Upper lobe of left lung (tissue), 6 donors: Measurements from ENCODE around the gene MRPL41. TPM values are rescaled to one million over a fixed set of nuclear protein-coding genes. Genes with fewer than 3 reads are reported as not detected.
A peak's percentile ranks its signal among the peaks of the same experiment; 100 is the strongest.
"Not testable (repeated sequence)": the region's sequence is repeated elsewhere in the genome, so short reads cannot be mapped to it uniquely, and the experiment has no call there.

ENCODE experiments used
- ATAC-seq, 2 donors: fragments of 200-7000 bp; cut with Tn5 transposase; one replicate each; pipeline ENCODE4 v1.9.1; 2022; ENCODE audit warnings: mild to moderate bottlenecking in 2 of 2, moderate library complexity in 2 of 2; ENCODE audit not compliant: low FRiP score in 2 of 2
- DNase-seq, 2 donors: peaks; one replicate each; pipeline ENCODE4 v3.0.0-alpha.2; 2019 to 2020
- H3K27ac ChIP-seq, 4 donors: fragments of 200-600 bp; sonication (generic); one replicate each; pipeline ENCODE4 v1.5.1; 2016 to 2019
- H3K27me3 ChIP-seq, 4 donors: fragments of 200-600 bp; sonication (generic); one replicate each; pipeline ENCODE4 v1.5.1; 2017 to 2019
- H3K36me3 ChIP-seq, 4 donors: fragments of 200-600 bp; sonication (generic); one replicate each; pipeline ENCODE4 v1.5.1; 2016 to 2019
- H3K4me1 ChIP-seq, 4 donors: fragments of 200-600 bp; sonication (generic); one replicate each; pipeline ENCODE4 v1.5.1; 2018 to 2019
- H3K4me3 ChIP-seq, 4 donors: fragments of 200-600 bp; sonication (generic); one replicate each; pipeline ENCODE4 v1.5.1; 2017 to 2019; ENCODE audit warnings: mild to moderate bottlenecking in 2 of 4, moderate library complexity in 1 of 4
- H3K9me3 ChIP-seq, 4 donors: fragments of 200-600 bp; sonication (generic); one replicate each; pipeline ENCODE4 v1.5.1; 2018 to 2019
- EP300 ChIP-seq, 4 donors: sonication (generic); formaldehyde crosslinking; IDR thresholded peaks; one replicate each; pipeline ENCODE4 v1.5.1; 2017; ENCODE audit warnings: antibody characterized with exemption in 4 of 4, control low read depth in 2 of 4
- POLR2A ChIP-seq, 4 donors: fragments of 450-650 bp; IDR thresholded peaks; one replicate each; pipeline ENCODE4 v1.5.1; 2016 to 2017; ENCODE audit warnings: antibody characterized with exemption in 4 of 4, mild to moderate bottlenecking in 2 of 4
- POLR2AphosphoS5 ChIP-seq, 2 donors: sonication (generic); formaldehyde crosslinking; IDR thresholded peaks; one replicate each; pipeline ENCODE4 v1.5.1; 2017; ENCODE audit warnings: antibody characterized with exemption in 2 of 2
- WGBS, 2 donors: methylation state at CpG; one replicate each; pipeline ENCODE4 v1.1.5; 2017 to 2018; 5-methylcytosine and 5-hydroxymethylcytosine counted together
- total RNA-seq, 6 donors: library from RNA; depleted of rRNA in 4 of 6; stranded (reverse); fragments of >200 nt in 4 of 6; gene quantifications; one replicate each; pipeline versions ENCODE4 v1.1.0 to v1.2.1, GENCODE V29; 2016 to 2021
- TF ChIP-seq, protein P1 (sequence below), 6 experiments: fragments of 450-650 bp in 4 of 6; fragments of 200-600 bp in 2 of 6; sonication (generic) in 2 of 6; IDR thresholded peaks; one replicate each; pipeline ENCODE4 v1.5.1; 2016 to 2019; ENCODE audit warnings: antibody characterized with exemption in 6 of 6
- donor health status: DM: no; HTN: no; CAD: no; lungs with moderate emphysema.
- donor health status: DM: no; HTN: yes; CAD: no; lungs with severe emphysema.

MRPL41 gene
- total RNA-seq, 6 donors from 2014 or later, result 36.5 to 172 (median 62.1) TPM

DNA sequence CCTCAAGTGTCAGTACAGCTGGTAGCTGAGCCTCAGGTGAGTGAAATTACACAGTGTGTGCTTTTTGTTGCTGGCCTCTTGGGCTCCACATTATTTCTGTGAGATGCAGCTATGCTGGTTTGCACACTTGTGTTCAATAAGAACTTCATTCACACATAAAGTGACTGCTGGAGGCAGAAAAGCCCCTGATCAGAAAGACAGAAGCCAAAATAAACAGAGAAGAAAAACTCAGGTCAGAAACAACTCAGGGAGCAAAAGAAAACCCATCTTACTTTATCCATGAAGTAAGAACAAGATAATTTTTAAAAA, 16.6 kb upstream of the MRPL41 start:
- DNase-seq (no peak), ATAC-seq (no peak)
- no peaks in the 10 kb centered on the region for H3K9me3 ChIP-seq
- TF ChIP-seq POLR2A (IDR thresholded peaks at IDR 0.05), result no peak
- no peak for TF ChIP-seq POLR2AphosphoS5 (IDR thresholded peaks at IDR 0.05)
- TF ChIP-seq, protein P1, sequence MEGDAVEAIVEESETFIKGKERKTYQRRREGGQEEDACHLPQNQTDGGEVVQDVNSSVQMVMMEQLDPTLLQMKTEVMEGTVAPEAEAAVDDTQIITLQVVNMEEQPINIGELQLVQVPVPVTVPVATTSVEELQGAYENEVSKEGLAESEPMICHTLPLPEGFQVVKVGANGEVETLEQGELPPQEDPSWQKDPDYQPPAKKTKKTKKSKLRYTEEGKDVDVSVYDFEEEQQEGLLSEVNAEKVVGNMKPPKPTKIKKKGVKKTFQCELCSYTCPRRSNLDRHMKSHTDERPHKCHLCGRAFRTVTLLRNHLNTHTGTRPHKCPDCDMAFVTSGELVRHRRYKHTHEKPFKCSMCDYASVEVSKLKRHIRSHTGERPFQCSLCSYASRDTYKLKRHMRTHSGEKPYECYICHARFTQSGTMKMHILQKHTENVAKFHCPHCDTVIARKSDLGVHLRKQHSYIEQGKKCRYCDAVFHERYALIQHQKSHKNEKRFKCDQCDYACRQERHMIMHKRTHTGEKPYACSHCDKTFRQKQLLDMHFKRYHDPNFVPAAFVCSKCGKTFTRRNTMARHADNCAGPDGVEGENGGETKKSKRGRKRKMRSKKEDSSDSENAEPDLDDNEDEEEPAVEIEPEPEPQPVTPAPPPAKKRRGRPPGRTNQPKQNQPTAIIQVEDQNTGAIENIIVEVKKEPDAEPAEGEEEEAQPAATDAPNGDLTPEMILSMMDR (IDR thresholded peaks at IDR 0.05), result no peak
- TF ChIP-seq EP300 (IDR thresholded peaks at IDR 0.05), result no peak
- H3K27me3 ChIP-seq, result no peaks in the 10 kb centered on the region
- no peak overlapping the region for H3K4me3 ChIP-seq
- peak overlapping the region in 1 of 4 donors; percentile 4 for H3K27ac ChIP-seq
- H3K4me1 ChIP-seq, result peaks cover 8 to 13% (median 11%) of the 10 kb centered on the region in 4 donors
- H3K36me3 ChIP-seq, result no peaks in the 10 kb centered on the region

DNA sequence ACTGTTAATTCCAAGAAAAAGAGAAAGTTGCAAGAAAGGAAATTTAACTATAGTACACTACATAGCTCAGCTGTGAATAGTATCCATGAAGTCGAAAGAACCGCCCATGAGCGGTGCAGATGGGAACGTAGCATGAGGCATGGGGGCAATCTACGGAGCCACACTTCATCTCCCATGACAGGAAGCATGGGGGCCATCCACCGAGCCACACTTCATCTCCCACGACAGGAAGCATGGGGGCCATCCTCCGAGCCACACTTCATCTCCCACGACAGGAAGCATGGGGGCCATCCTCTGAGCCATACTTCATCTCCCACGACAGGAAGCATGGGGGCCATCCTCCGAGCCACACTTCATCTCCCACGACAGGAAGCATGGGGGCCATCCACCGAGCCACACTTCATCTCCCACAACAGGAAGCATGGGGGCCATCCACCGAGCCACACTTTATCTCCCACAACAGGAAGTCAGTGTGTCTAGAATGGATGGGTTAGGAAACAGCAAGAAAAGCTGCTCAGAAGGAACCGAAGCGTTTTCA, 15.0 kb upstream of the MRPL41 start:
- not testable (repeated sequence) for DNase-seq, H3K27me3 ChIP-seq, H3K36me3 ChIP-seq, H3K9me3 ChIP-seq, H3K27ac ChIP-seq, H3K4me3 ChIP-seq, ATAC-seq
- WGBS, 2 donors, result 47 to 52% methylated on average over 16 of the region's 16 CpGs
- peaks cover 8 to 13% (median 11%) of the 10 kb centered on the region in 4 donors for H3K4me1 ChIP-seq

DNA sequence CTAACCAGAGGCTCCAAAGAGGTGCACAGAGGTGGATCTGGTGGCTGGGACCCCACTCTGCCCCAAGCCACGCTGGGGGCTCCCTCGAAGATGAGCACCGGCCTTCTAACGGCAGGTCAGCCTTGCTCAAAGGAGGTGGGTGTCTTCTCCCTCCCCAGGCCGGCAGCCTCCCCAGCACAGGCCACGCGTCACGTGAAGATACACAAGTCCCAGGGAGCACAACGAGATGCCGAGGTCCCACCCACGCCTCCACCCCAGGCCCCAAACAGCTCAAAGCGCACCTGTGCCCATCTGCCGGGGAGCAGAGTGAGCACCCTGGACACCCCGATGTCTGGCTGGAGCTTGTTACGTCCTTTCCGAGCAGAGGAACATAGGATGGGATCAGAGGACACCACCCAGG, 13.6 kb upstream of the MRPL41 start:
- whole genome bisulfite sequencing, 2 donors, result 95 to 98% methylated on average over 12 to 15 of the region's 16 CpGs
- Histone ChIP-seq H3K4me3 (no peak overlapping the region), H3K27me3 (no peaks in the 10 kb centered on the region), H3K27ac (no peak overlapping the region), H3K9me3 (no peaks in the 10 kb centered on the region), H3K4me1 (peaks cover 8 to 13% (median 11%) of the 10 kb centered on the region in 4 donors), H3K36me3 (peaks cover 0 to 11% (median 4%) of the 10 kb centered on the region in 4 donors)
- TF ChIP-seq POLR2AphosphoS5 (IDR thresholded peaks at IDR 0.05) (no peak), POLR2A (IDR thresholded peaks at IDR 0.05) (no peak), EP300 (IDR thresholded peaks at IDR 0.05) (no peak)
- TF ChIP-seq, protein P1 (IDR thresholded peaks at IDR 0.05), result no peak
- no peak for DNase-seq
- no peak for ATAC-seq

DNA sequence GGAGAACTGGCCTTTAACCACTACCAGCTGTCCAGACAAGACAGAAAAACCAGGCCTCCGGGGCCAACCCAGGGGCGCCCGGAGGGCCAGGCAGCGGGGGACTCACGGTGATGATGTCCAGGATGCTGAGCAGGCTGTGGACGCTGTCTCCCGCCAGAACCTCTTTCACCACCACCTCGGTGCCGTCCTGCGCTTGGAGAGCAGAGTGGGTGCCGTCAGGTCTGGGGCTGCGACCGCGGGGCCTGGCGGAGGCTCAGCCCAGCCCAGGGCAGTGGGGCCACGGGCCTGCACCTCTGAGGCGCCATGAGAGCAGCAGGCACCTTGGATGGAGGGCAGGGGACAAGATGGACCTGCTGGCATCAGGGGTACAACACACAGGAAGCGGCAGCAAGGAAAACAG, 11.1 kb upstream of the MRPL41 start:
- H3K9me3 ChIP-seq, result no peaks in the 10 kb centered on the region
- H3K4me1 ChIP-seq, result peaks cover 0 to 2% (median 0%) of the 10 kb centered on the region in 4 donors
- no peak for TF ChIP-seq EP300 (IDR thresholded peaks at IDR 0.05)
- TF ChIP-seq, protein P1 (IDR thresholded peaks at IDR 0.05), result no peak
- TF ChIP-seq POLR2A (IDR thresholded peaks at IDR 0.05), result no peak
- no peak for TF ChIP-seq POLR2AphosphoS5 (IDR thresholded peaks at IDR 0.05)
- no peak for DNase-seq
- H3K36me3 ChIP-seq, result peaks cover 0 to 12% (median 4%) of the 10 kb centered on the region in 4 donors
- no peak overlapping the region for H3K27ac ChIP-seq
- ATAC-seq, result no peak
- WGBS, 2 donors, result 89 to 98% methylated on average over 10 to 16 of the region's 18 CpGs
- no peaks in the 10 kb centered on the region for H3K27me3 ChIP-seq
- H3K4me3 ChIP-seq, result no peak overlapping the region

DNA sequence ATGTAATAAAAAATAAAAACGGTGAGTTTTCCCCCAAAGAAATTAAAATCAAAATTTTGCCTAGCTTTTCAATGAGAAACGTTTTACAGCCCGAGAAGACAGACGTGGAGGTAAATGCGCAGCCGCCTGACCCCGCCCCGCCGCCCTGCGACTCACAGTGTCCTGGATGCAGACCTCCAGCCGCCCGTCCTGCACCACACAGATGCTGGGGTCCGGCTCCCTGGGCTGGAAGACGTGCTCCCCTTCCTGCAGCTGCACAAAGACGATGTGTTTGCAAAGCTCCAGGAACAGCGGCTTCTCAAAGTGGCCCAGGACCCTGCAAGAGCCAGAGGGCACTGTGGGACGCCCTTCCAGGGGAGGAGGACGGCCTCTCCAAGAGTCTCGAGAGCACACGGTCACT, 9.2 kb upstream of the MRPL41 start:
- WGBS, 2 donors, result 87 to 92% methylated on average over 14 to 20 of the region's 20 CpGs
- H3K36me3 ChIP-seq, result peaks cover 0 to 12% (median 4%) of the 10 kb centered on the region in 4 donors
- H3K4me1 ChIP-seq, result no peaks in the 10 kb centered on the region
- H3K4me3 ChIP-seq, result no peak overlapping the region
- no peaks in the 10 kb centered on the region for H3K27me3 ChIP-seq
- H3K9me3 ChIP-seq, result no peaks in the 10 kb centered on the region
- DNase-seq (no peak), ATAC-seq (no peak)
- H3K27ac ChIP-seq, result no peak overlapping the region
- TF ChIP-seq, protein P1 (IDR thresholded peaks at IDR 0.05), result no peak
